Liver (tissue), 9 donors: ENCODE data around the gene SEL1L2. TPM values are rescaled to one million over a fixed set of nuclear protein-coding genes. Genes with fewer than 3 reads are reported as not detected.

ENCODE experiments used
- DNase-seq: peaks from one replicate; pipeline ENCODE4 v3.0.0-alpha.2; 2017; ENCODE audit warnings: low spot score
- H3K27ac ChIP-seq, 2 donors: one replicate each; pipeline ENCODE4 v1.7.0; 2013; ENCODE audit warnings: inconsistent platforms in 2 of 2, low read length in 2 of 2, control low read depth in 1 of 2, low read depth in 1 of 2, mild to moderate bottlenecking in 1 of 2
- H3K27me3 ChIP-seq, 4 donors: one replicate each; pipeline versions ENCODE4 v1.6.1 to v1.7.0; 2013; ENCODE audit warnings: low read length in 3 of 4, inconsistent platforms in 1 of 4, mild to moderate bottlenecking in 1 of 4, moderate library complexity in 1 of 4; ENCODE audit not compliant: control insufficient read depth in 4 of 4, insufficient read depth in 4 of 4
- H3K36me3 ChIP-seq, 4 donors: one replicate each; pipeline versions ENCODE4 v1.6.1 to v1.7.0; 2013; ENCODE audit warnings: low read length in 3 of 4, mild to moderate bottlenecking in 3 of 4, low read depth in 1 of 4, moderate library complexity in 1 of 4; ENCODE audit not compliant: control insufficient read depth in 4 of 4, insufficient read depth in 3 of 4
- H3K4me1 ChIP-seq, 4 donors: one replicate each; pipeline versions ENCODE4 v1.6.1 to v1.7.0; 2013; ENCODE audit warnings: low read length in 3 of 4, mild to moderate bottlenecking in 3 of 4, moderate library complexity in 1 of 4; ENCODE audit not compliant: control insufficient read depth in 4 of 4, insufficient read depth in 4 of 4
- H3K4me3 ChIP-seq, 3 donors: one replicate each; pipeline versions ENCODE4 v1.6.1 to v1.7.0; 2013; ENCODE audit warnings: low read length in 3 of 3, control low read depth in 1 of 3, low read depth in 1 of 3, mild to moderate bottlenecking in 1 of 3
- H3K9ac ChIP-seq, 2 donors: one replicate each; pipeline ENCODE4 v1.7.0; 2013; ENCODE audit warnings: low read length in 2 of 2, mild to moderate bottlenecking in 2 of 2, moderate library complexity in 2 of 2, control low read depth in 1 of 2, low read depth in 1 of 2
- H3K9me3 ChIP-seq, 4 donors: one replicate each; pipeline versions ENCODE4 v1.6.1 to v1.7.0; 2013; ENCODE audit warnings: low read length in 3 of 4; ENCODE audit not compliant: control insufficient read depth in 4 of 4
- EGR1 ChIP-seq, 2 donors: IDR thresholded peaks; 2 replicates each; pipeline ENCODE4 v1.6.1; 2016 to 2018; ENCODE audit warnings: antibody characterized with exemption in 2 of 2, low read depth in 2 of 2
- FOXA1 ChIP-seq: IDR thresholded peaks from 2 replicates; pipeline ENCODE4 v1.6.1; 2016; ENCODE audit warnings: antibody characterized with exemption
- FOXA2 ChIP-seq: IDR thresholded peaks from 2 replicates; pipeline ENCODE4 v1.6.1; 2016; ENCODE audit warnings: antibody characterized with exemption
- GABPA ChIP-seq, 2 donors: IDR thresholded peaks in 1 of 2; conservative IDR thresholded peaks in 1 of 2; 2 replicates each; pipeline ENCODE4 v1.6.1; 2016; ENCODE audit warnings: antibody characterized with exemption in 2 of 2, mild to moderate bottlenecking in 1 of 2, moderate library complexity in 1 of 2
- HNF4A ChIP-seq, 2 donors: conservative IDR thresholded peaks; 2 replicates each; pipeline ENCODE4 v1.6.1; 2016; ENCODE audit warnings: antibody characterized with exemption in 2 of 2, mild to moderate bottlenecking in 2 of 2
- HNF4G ChIP-seq: IDR thresholded peaks from 2 replicates; pipeline ENCODE4 v1.6.1; 2016; ENCODE audit warnings: antibody characterized with exemption
- JUND ChIP-seq, 2 donors: IDR thresholded peaks; 2 replicates each; pipeline ENCODE4 v1.6.1; 2016; ENCODE audit warnings: antibody characterized with exemption in 2 of 2
- RAD21 ChIP-seq, 2 donors: IDR thresholded peaks; 2 replicates each; pipeline ENCODE4 v1.6.1; 2016; ENCODE audit warnings: antibody characterized with exemption in 2 of 2, mild to moderate bottlenecking in 2 of 2
- RXRA ChIP-seq, 2 donors: IDR thresholded peaks; 2 replicates each; pipeline ENCODE4 v1.6.1; 2017 to 2018; ENCODE audit warnings: antibody characterized with exemption in 2 of 2, mild to moderate bottlenecking in 1 of 2
- TAF1 ChIP-seq: conservative IDR thresholded peaks from 2 replicates; pipeline ENCODE4 v1.6.1; 2016; ENCODE audit warnings: antibody characterized with exemption, mild to moderate bottlenecking
- YY1 ChIP-seq: IDR thresholded peaks from 2 replicates; pipeline ENCODE4 v1.6.1; 2016; ENCODE audit warnings: antibody characterized with exemption, mild to moderate bottlenecking
- ZBTB33 ChIP-seq: IDR thresholded peaks from 2 replicates; pipeline ENCODE4 v1.6.1; 2016; ENCODE audit warnings: antibody characterized with exemption
- WGBS: extraction: QIAGEN DNeasy Blood & Tissue Kit; methylation state at CpG from one replicate; pipeline ENCODE4 v1.1.7; 2013; 5-methylcytosine and 5-hydroxymethylcytosine counted together
- polyA plus RNA-seq, 2 donors: library from polyadenylated mRNA; stranded (reverse) in 1 of 2; unstranded in 1 of 2; fragments of 200-250 nt in 1 of 2; fragments of >200 nt in 1 of 2; fragmentation: Nextera tagmentation in 1 of 2; extraction: Ambion mirVana in 1 of 2; gene quantifications; one replicate each; pipeline versions ENCODE4 v1.2.1 to v1.2.3, GENCODE V29; 2013 to 2015
- total RNA-seq, 2 donors: library from RNA; depleted of rRNA; stranded (reverse); fragments of >200 nt; gene quantifications; one replicate each; pipeline ENCODE4 v1.2.3, GENCODE V29; 2014
- TF ChIP-seq, protein P1 (sequence below): IDR thresholded peaks from 2 replicates; pipeline ENCODE4 v1.6.1; 2016; ENCODE audit warnings: antibody characterized with exemption
- TF ChIP-seq, protein P2 (sequence below): IDR thresholded peaks from 2 replicates; pipeline ENCODE4 v1.6.1; 2016; ENCODE audit warnings: antibody characterized with exemption
- donor health status: healthy.
- donor health status: healthy.
- donor health status: healthy.
- donor health status: healthy.
- donor health status: healthy.

SEL1L2 gene
- total and polyA plus RNA-seq, 4 donors = not detected

DNA sequence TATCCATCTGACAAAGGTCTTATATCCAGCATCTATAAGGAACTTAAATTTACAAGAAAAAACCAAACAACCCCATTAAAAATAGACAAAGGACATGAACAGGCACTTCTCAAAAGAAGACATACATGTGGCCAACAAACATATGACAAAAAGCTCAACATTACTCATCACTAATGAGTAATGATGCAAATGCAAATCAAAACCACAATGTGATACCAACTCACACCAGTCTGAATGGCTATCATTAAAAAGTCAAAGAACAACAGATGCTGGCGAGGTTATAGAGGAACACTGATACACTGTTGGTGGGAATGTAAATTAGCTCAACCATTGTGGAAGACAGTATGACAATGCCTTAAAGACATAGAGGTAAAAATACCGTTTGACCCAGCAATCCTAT, 18.8 kb upstream of the SEL1L2 start:
- Histone ChIP-seq H3K27me3 (no peaks in the 10 kb centered on the region), H3K9ac (no peak overlapping the region), H3K4me3 (no peak overlapping the region), H3K27ac (no peak overlapping the region), H3K9me3 (peaks cover 0 to 8% (median 4%) of the 10 kb centered on the region in 4 donors), H3K36me3 (no peaks in the 10 kb centered on the region), H3K4me1 (no peaks in the 10 kb centered on the region)
- WGBS = 92% methylated on average over 2 of the region's 2 CpGs
- no peak for DNase-seq
- TF ChIP-seq HNF4G (no peak), ZBTB33 (no peak), EGR1 (IDR thresholded peaks at IDR 0.05; ENCODE audit: low read depth in 2 of 2) (no peak), HNF4A (conservative IDR thresholded peaks at IDR 0.05) (no peak), JUND (IDR thresholded peaks at IDR 0.05) (no peak), GABPA (IDR thresholded peaks at IDR 0.05 in 1 of 2, conservative IDR thresholded peaks at IDR 0.05 in 1 of 2) (no peak), FOXA1 (no peak)

DNA sequence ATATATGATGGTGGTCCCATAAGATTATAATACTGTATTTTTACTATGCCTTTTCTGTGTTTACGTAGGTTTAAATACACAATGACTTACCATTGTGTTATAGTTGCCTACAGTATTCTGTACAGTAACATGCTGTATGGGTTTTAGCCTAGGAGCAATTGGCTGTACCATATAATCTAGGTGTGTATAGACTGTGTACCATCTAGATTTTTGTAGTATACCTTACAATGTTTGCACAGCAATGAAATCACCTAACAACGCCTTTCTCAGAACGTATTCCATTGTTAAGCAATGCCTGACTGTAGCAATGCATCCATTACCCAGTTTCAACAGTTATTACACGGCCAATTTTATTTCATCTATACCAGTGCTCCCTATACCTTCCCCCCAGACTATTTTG, 15.6 kb upstream of the SEL1L2 start:
- Histone ChIP-seq H3K36me3 (no peaks in the 10 kb centered on the region), H3K9me3 (no peaks in the 10 kb centered on the region), H3K27ac (no peak overlapping the region), H3K27me3 (no peaks in the 10 kb centered on the region), H3K9ac (no peak overlapping the region), H3K4me1 (no peaks in the 10 kb centered on the region), H3K4me3 (no peak overlapping the region)
- 89% methylated on average over 4 of the region's 4 CpGs for WGBS
- TF ChIP-seq GABPA (IDR thresholded peaks at IDR 0.05 in 1 of 2, conservative IDR thresholded peaks at IDR 0.05 in 1 of 2) (no peak), YY1 (no peak), HNF4G (no peak), RAD21 (IDR thresholded peaks at IDR 0.05) (no peak), HNF4A (conservative IDR thresholded peaks at IDR 0.05) (no peak), ZBTB33 (no peak), EGR1 (IDR thresholded peaks at IDR 0.05; ENCODE audit: low read depth in 2 of 2) (no peak)
- TF ChIP-seq, protein P1, sequence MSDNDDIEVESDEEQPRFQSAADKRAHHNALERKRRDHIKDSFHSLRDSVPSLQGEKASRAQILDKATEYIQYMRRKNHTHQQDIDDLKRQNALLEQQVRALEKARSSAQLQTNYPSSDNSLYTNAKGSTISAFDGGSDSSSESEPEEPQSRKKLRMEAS = no peak
- TF ChIP-seq, protein P2, sequence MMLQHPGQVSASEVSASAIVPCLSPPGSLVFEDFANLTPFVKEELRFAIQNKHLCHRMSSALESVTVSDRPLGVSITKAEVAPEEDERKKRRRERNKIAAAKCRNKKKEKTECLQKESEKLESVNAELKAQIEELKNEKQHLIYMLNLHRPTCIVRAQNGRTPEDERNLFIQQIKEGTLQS = no peak
- no peak for DNase-seq

- WGBS = 96% methylated on average over 1 of the region's 1 CpG
- H3K4me1 ChIP-seq = peaks cover 0 to 10% (median 4%) of the 10 kb centered on the region in 4 donors
These were observed 10.5 kb upstream of the SEL1L2 start for GRCh38 chr20:14000917-14001316.

More at GRCh38 chr20:14000917-14001316, 10.5 kb upstream of the SEL1L2 start:
- no peak overlapping the region for H3K4me3 ChIP-seq
- H3K9ac ChIP-seq = no peak overlapping the region
- H3K9me3 ChIP-seq = no peaks in the 10 kb centered on the region
- no peaks in the 10 kb centered on the region for H3K27me3 ChIP-seq
- no peak for DNase-seq
- H3K36me3 ChIP-seq = no peaks in the 10 kb centered on the region
- no peak overlapping the region for H3K27ac ChIP-seq
- no peak for TF ChIP-seq ZBTB33
- TF ChIP-seq, protein P2 = no peak
- TF ChIP-seq HNF4G = no peak
- no peak for TF ChIP-seq HNF4A (conservative IDR thresholded peaks at IDR 0.05)
- TF ChIP-seq GABPA (IDR thresholded peaks at IDR 0.05 in 1 of 2, conservative IDR thresholded peaks at IDR 0.05 in 1 of 2) = no peak
- TF ChIP-seq RXRA (IDR thresholded peaks at IDR 0.05) = no peak
- TF ChIP-seq JUND (IDR thresholded peaks at IDR 0.05) = no peak
- TF ChIP-seq TAF1 = no peak
- TF ChIP-seq FOXA1 = no peak
- no peak for TF ChIP-seq RAD21 (IDR thresholded peaks at IDR 0.05)
- TF ChIP-seq YY1 = no peak
- TF ChIP-seq, protein P1 = no peak
- no peak for TF ChIP-seq FOXA2
